PC-3 (cell line): ENCODE results near the gene PELI2. TPM values are rescaled to one million over a fixed set of nuclear protein-coding genes. Genes with fewer than 3 reads are reported as not detected.

Source experiments
- ATAC-seq: fragments of 200-7000 bp; cut with Tn5 transposase; 2 replicates; pipeline ENCODE4 v1.9.1; 2020; ENCODE audit warnings: mild to moderate bottlenecking, moderate library complexity
- BruUV-seq: library from RNA; stranded (reverse); fragments of 400-500 nt; replicated peaks from 2 replicates; lab custom pipeline; 2021; lab: Mats Ljungman, UMichigan
- CTCF ChIA-PET: fragments of 300-600 bp; sonication (Branson Sonifier 250); formaldehyde crosslinking; loops from one replicate; lab custom pipeline; 2022; ENCODE audit warnings: antibody characterized with exemption; lab: Charles Lee
- POLR2A ChIA-PET: fragments of 300-600 bp; sonication (Branson Sonifier 250); formaldehyde crosslinking; loops from one replicate; lab custom pipeline; 2022; ENCODE audit warnings: antibody characterized with exemption; ENCODE audit not compliant: unreplicated experiment; lab: Charles Lee
- DNase-seq: peaks from one replicate; pipeline ENCODE4 v3.0.0-alpha.2; 2015
- H2AFZ ChIP-seq: fragments of 300-600 bp; sonication (generic); 2 replicates; pipeline ENCODE4 v1.6.0; 2016; ENCODE audit warnings: antibody characterized with exemption, low read length
- H3F3A ChIP-seq: fragments of 300-600 bp; sonication (generic); one replicate; pipeline ENCODE4 v1.6.0; 2017; ENCODE audit warnings: antibody characterized with exemption, low read length, control low read depth, mild to moderate bottlenecking; ENCODE audit not compliant: unreplicated experiment
- H3K27ac ChIP-seq: fragments of 300-600 bp; sonication (generic); 2 replicates; pipeline ENCODE4 v1.5.1; 2016; ENCODE audit warnings: mild to moderate bottlenecking, low read length
- H3K27me3 ChIP-seq: fragments of 300-600 bp; sonication (generic); 2 replicates; pipeline ENCODE4 v1.6.1; 2016; ENCODE audit warnings: low read length, mixed read lengths
- H3K36me3 ChIP-seq: fragments of 300-600 bp; sonication (generic); 2 replicates; pipeline ENCODE4 v1.6.1; 2016; ENCODE audit warnings: low read depth, mixed run types, low read length, mixed read lengths
- H3K4me1 ChIP-seq: fragments of 300-600 bp; sonication (generic); 2 replicates; pipeline ENCODE4 v1.5.1; 2016; ENCODE audit warnings: low read length; ENCODE audit not compliant: insufficient read depth
- H3K4me2 ChIP-seq: fragments of 300-600 bp; sonication (generic); 2 replicates; pipeline ENCODE4 v1.6.0; 2016; ENCODE audit warnings: low read length
- H3K4me3 ChIP-seq: fragments of 300-600 bp; sonication (generic); 2 replicates; pipeline ENCODE4 v1.5.1; 2016; ENCODE audit warnings: mild to moderate bottlenecking, low read length, mixed read lengths
- H3K79me2 ChIP-seq: fragments of 300-600 bp; sonication (generic); 2 replicates; pipeline ENCODE4 v1.6.1; 2017; ENCODE audit warnings: low read length, mixed read lengths
- H3K9ac ChIP-seq: fragments of 300-600 bp; sonication (generic); 2 replicates; pipeline ENCODE4 v1.6.0; 2016; ENCODE audit warnings: mild to moderate bottlenecking, low read length
- H3K9me2 ChIP-seq: fragments of 300-600 bp; sonication (generic); replicated peaks from 2 replicates; pipeline ENCODE4 v1.6.1; 2016; ENCODE audit warnings: mixed run types, low read length, mixed read lengths
- H3K9me3 ChIP-seq: fragments of 300-600 bp; sonication (generic); 2 replicates; pipeline ENCODE4 v1.6.1; 2016; ENCODE audit warnings: low read length, mixed read lengths
- H4K20me1 ChIP-seq: fragments of 300-600 bp; sonication (generic); 2 replicates; pipeline ENCODE4 v1.6.1; 2016; ENCODE audit warnings: low read length, mixed read lengths
- CTCF ChIP-seq: fragments of 300-600 bp; sonication (generic); conservative IDR thresholded peaks from 2 replicates; pipeline ENCODE4 v1.5.1; 2017; ENCODE audit warnings: antibody characterized with exemption, low read depth, mild to moderate bottlenecking, low read length
- EZH2 ChIP-seq: fragments of 300-600 bp; sonication (generic); IDR thresholded peaks from one replicate; pipeline ENCODE4 v1.6.1; 2017; ENCODE audit warnings: antibody characterized with exemption, mild to moderate bottlenecking, low read length; ENCODE audit not compliant: unreplicated experiment
- EZH2phosphoT487 ChIP-seq: fragments of 300-600 bp; sonication (generic); IDR thresholded peaks from 2 replicates; pipeline ENCODE4 v1.6.1; 2018; ENCODE audit warnings: mild to moderate bottlenecking, antibody characterized with exemption, low read length, borderline replicate concordance
- intact Hi-C: fragments of 100-400 bp; cut with micrococcal nuclease; formaldehyde crosslinking; loops from 2 replicates; pipeline ENCODE4 v1.9.0; 2023
- total RNA-seq: library from RNA; depleted of rRNA; stranded (reverse); fragments of >200 nt; gene quantifications from 2 replicates; pipeline ENCODE4 v1.2.3, GENCODE V29; 2014

The PELI2 gene
- total RNA-seq, 1 experiment from 2014 or later = 0.11 TPM

- Histone ChIP-seq H3K36me3 (no peaks in the 10 kb centered on the region), H3K4me2 (no peak overlapping the region), H3K27me3 (peaks cover 66% of the 10 kb centered on the region), H3K79me2 (no peaks in the 10 kb centered on the region), H3K9me3 (no peaks in the 10 kb centered on the region), H3K9me2 (no peaks in the 10 kb centered on the region), H3F3A (no peaks in the 10 kb centered on the region), H3K4me1 (no peaks in the 10 kb centered on the region), H4K20me1 (no peaks in the 10 kb centered on the region), H3K4me3 (no peak overlapping the region), H3K27ac (no peak overlapping the region), H2AFZ (no peak overlapping the region), H3K9ac (no peak overlapping the region)
- no peak for TF ChIP-seq EZH2phosphoT487
- no peak for TF ChIP-seq CTCF
- TF ChIP-seq EZH2 = no peak
- no TSS peak for BruUV-seq
- ATAC-seq (no peak), DNase-seq (no peak)
- CTCF ChIA-PET = no interaction called here
- intact Hi-C loops = no loop called here
- POLR2A ChIA-PET = no interaction called here
Measured at GRCh38 chr14:56180754-56181542, 62.7 kb downstream of the PELI2 start.

- Histone ChIP-seq H3K9ac (no peak overlapping the region), H3K4me3 (no peak overlapping the region), H3K79me2 (no peaks in the 10 kb centered on the region), H3K4me1 (no peaks in the 10 kb centered on the region), H3K36me3 (no peaks in the 10 kb centered on the region), H3K27me3 (peaks cover 66% of the 10 kb centered on the region), H3K27ac (no peak overlapping the region), H3K9me2 (no peaks in the 10 kb centered on the region), H4K20me1 (no peaks in the 10 kb centered on the region), H3K4me2 (no peak overlapping the region), H3F3A (no peaks in the 10 kb centered on the region), H3K9me3 (no peaks in the 10 kb centered on the region), H2AFZ (no peak overlapping the region)
- ChIA-PET CTCF (no interaction called here), POLR2A (no interaction called here)
- BruUV-seq = no TSS peak
- no peak for TF ChIP-seq EZH2phosphoT487
- no peak for TF ChIP-seq CTCF
- DNase-seq (peak; percentile 64), ATAC-seq (no peak)
- intact Hi-C loops = no loop called here
Measured at GRCh38 chr14:56181681-56182085, 63.5 kb downstream of the PELI2 start.

GRCh38 chr14:56182410-56182809, 64.2 kb downstream of the PELI2 start:
- BruUV-seq = no TSS peak
- H2AFZ ChIP-seq = no peak overlapping the region
- no peak for DNase-seq
- no peaks in the 10 kb centered on the region for H3K36me3 ChIP-seq
- no peaks in the 10 kb centered on the region for H3F3A ChIP-seq
- H3K9me3 ChIP-seq = no peaks in the 10 kb centered on the region
- TF ChIP-seq EZH2phosphoT487 (no peak), CTCF (no peak), EZH2 (no peak)
- H3K4me2 ChIP-seq = no peak overlapping the region
- ATAC-seq = no peak
- H3K4me1 ChIP-seq = no peaks in the 10 kb centered on the region
- no peaks in the 10 kb centered on the region for H4K20me1 ChIP-seq
- no peak overlapping the region for H3K9ac ChIP-seq
- H3K27ac ChIP-seq = no peak overlapping the region
- H3K79me2 ChIP-seq = no peaks in the 10 kb centered on the region
- peaks cover 66% of the 10 kb centered on the region for H3K27me3 ChIP-seq
- no peak overlapping the region for H3K4me3 ChIP-seq
- POLR2A ChIA-PET = no interaction called here
- intact Hi-C loops = no loop called here
- no peaks in the 10 kb centered on the region for H3K9me2 ChIP-seq
- CTCF ChIA-PET = no interaction called here
